RPMI8226 (cell line): ENCODE measurements around the gene EXOC2.
"Not testable (repeated sequence)": the region's sequence is repeated elsewhere in the genome, so short reads cannot be mapped to it uniquely, and the experiment has no call there.

Source experiments
- DNase-seq: peaks from one replicate; pipeline ENCODE4 v3.0.0-alpha.2; 2015

The EXOC2 gene

DNA sequence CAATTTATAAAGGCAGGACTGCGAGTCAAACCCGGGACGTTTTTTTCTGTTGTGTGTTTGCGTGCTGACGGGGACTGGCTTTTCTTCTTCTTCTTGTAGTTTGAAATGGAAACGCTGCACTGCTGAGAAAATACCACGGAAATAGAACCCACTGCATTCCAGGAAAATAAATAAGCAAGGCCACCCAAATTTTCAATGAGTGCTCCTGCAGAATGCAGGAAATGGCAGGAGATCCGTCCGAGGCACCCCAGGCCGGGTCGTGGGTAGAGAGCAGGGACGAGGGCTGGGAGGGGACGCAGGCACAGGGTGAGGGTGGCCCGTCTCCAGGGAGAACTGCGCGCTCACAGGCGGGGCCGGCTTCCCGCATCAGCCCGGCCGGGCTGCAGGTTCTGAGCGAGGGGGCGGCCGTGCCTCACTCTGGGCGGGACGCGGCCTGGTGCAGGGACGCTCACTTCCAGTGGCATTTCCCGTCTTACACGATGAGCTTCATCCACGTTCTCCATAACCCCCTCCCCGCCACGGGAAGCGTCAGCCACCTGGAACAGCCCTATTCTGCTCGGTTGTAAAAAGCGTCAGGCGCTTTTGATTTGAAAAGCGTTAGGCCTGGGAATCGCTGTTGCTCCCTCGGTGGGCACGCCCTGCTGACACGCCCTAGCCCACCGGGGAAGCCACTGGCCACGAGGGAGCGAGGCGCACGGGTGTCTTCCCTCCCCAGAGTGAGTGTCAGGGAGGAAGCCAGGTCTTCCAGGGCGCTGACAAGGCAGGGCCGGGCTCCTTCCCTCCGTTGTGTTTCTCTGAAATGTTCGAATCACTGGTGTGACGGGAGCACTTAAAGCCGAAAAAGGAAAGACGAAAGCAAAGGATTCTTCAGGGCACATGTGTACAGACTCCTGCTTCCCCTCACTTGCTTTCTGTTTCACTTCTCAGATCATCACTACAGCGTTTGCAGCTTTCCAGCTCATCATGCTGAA lies 17.9 kb upstream of the EXOC2 start:
- peak; percentile 88 for DNase-seq

DNA sequence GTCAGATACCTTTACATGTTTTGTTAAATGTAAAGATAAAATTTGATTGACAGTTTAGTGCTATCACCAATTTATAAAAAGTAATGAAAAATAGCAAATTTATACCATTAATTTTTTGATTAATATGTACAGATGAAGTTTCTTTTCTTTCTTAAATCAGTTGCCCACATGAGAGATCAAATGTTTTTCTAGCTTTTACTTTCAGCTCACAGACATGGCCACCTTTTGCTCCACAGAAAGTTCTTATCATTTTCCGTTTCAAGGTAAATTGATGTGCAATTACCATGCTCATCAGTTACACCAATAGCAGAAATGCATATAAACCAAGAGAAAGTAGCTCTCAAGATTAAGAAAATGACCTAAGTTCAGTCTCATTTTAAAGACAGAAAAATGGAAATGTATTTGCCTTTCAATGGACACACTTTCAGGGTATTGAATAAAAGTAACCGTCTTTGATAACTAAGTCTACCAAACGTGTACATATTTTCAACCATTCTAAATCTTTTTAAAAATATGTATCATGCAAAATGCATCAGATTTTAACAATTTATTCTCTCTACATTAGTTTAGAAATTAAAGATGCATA lies 16.6 kb upstream of the EXOC2 start:
- DNase-seq = no peak

DNA sequence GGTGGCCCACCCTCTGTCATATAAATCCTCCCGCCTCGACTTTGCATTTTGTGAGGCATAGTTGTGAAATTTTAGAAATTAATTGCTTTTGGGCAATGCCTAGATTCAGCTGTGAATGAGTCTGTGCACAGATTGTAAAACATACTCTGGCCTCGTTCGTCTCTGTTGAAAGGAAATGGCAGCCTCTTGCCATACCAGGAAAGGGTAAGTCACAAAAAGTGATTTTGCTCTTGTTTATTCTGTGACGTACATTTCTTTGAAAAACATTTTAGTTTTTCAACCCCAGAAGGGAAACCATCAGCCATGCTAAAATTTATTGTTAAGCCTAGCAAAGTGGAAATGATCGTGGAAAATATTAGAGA lies 15.3 kb upstream of the EXOC2 start:
- no peak for DNase-seq

DNA sequence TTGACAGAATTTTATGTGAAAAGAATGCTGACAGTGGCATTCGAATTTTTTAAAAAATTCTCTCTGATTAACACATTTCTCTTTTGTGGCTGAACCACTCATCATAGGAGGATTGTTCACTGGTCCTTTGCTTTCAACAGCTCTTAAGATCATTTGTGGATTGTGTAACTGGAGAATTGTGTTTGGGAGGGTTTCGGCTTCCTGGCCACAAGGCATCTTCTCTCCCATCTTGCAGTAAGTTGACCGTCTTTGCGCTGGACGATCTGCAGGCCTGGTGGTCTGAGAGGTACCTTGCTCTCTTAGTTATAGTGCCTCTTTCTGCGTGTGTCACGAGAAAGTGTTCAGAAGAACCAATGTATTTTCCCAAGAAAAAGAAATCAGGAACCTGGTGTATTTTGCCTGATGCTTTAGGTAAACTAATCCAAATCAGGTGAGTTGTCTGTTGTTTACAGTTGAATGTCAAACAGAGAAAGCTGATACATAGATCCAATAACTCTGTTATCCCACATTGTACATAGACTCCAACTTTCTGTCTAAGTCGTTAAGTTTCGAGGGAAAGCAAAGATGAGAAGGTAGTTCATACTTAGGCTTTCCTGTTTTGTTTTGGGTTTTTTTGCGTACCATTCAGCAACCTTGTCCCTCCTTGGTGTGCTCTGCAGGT lies 14.8 kb upstream of the EXOC2 start:
- no peak for DNase-seq

DNA sequence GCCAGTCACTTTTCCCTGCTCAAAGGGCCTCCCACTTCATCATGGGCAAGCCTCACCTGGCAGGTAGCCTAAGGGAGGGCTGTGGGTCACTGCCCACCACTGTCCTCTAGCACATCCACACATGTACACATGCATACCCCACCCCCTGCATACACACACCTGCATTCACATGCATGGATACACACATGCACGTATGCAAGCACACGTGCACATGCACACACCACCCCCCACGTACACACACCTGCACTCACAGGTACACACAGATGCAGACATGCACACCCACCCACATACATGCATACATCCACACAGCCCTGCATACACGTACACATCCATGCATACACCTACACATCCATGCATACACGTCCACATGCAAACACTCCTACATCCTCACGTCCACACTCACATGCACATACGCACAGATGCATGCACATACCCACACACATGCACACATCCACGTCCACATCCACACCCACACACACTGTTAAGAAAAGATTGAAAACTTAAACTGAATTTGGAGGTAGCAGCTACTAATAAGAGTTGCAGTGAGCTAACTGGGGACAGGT lies 14.0 kb upstream of the EXOC2 start:
- DNase-seq = no peak

DNA sequence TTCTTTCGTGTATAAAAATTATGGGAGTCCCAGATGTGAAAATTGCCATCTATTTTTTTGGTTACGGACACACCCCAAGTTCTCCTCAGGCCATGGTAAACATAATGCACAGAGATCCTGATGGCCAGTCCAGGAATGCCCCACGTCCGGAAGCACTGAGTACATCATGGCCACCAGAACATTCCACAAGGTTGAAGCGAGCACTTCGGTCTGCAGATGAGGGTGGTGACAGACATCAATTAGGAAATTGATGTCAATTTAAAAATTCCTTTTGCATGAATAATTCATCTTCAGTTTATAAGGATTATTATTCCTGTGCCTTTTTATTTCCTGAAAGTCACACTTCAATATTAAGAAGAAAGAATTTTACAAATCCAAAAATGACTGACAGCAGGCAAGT lies 13.2 kb upstream of the EXOC2 start:
- DNase-seq = no peak

DNA sequence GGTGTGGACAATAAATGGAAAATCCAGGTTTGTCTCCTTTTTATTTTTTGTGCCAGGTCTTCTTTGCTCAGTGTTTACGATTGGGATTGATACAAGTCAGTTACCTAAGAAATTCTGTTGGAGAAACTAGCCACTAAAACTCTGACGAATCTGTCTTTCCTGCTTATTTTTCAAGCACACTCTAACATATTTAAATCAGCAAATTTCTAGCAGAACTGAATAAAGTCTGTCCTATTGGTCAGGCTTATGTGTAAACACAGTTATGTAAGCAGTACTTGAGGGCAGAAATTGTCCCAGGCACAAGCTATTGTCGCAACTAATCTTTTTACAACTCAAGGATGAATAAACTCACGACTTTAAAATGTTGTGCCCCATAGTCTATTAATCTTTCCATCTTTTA lies 12.1 kb upstream of the EXOC2 start:
- no peak for DNase-seq

DNA sequence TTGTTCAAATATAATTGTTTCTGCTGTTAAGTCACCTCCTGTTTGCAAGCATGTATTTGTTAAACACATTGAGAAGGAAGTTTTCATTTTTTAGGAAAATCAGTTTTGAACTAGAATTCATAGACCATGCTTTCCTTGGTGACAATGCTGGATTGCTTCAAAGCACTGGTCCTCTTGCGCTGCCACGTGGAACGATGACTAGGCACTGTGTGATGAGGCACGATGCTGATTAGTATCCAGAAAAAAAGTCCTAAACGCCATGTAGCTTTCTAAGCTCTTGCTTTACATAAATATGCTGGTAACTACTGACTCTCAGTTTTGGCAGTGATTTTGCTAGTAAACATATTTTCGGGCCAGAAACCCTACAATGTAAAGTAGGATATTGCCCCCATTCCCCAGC lies 11.1 kb upstream of the EXOC2 start:
- no peak for DNase-seq

DNA sequence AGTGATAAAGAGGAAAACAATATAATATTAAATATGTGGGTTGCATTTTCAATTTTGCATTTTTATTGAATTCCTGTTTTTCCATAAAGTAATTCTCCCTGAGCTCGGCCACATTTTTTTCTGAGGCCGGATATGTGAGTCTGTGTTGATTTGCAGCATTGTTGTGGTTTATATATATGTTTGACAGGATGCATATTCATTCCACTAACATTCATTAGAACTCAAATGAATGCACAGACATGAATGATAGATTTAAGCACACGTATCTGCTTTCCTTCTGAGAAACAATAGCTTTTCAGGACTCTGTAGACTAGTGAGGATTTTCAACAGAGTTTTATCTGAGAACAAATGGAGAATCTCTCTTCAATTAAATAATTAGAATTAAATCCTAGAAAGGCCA lies 10.6 kb upstream of the EXOC2 start:
- DNase-seq = no peak

DNA sequence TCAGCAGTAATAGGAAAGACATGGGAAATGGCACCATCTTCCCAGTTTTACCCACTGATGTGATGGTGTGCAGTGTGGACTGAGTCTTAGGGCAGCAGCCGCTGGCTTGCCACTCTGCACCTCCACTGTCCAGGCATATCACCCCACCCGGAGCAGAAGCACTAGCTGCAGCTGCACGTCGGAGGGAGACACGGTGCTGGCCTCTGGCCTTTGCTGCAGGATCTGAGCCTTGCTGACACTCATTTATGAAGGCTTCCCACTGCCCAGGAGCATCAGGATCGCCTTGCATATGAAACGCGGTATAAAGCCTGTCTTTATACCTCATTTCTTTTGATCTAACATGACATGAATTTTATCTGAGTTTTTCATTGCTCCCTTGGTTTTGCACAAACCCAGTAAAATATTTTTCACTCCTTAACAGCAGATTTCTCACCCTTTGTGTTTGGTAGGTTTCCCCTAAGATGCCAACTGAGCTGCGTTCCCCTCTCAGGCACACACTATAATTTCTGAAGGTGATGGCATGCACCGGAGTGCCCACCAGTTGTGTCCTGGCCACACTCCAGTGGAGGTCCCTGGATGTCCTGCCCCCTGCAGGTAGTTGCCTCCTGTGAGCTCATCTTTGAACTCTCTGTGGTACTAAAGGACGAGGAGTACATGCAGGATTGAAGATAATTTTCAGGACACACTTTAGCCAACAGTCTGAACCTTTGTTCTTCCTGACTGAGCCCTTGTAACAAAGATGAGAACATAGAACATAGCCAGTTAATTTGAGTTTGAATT lies 9.0 kb upstream of the EXOC2 start:
- DNase-seq = no peak

DNA sequence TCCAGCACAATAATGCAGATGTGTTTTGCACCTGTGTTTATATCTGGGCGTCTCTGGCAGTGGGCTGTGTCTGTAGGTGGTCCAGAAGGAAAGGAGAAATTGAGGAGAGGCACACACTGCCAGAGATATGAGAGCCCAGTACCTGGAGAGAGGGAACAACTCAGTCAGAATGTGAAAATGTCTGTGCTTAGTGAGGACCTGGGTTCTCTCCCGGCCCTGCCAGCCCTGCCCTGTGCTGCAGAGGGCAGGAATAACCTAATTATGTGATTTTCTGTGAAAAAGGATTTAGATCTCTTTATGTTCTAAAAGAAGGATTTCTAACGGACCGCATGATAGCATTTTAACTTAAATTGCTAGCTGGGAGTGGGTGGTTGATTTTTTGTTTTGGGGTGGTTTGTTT lies 8.3 kb upstream of the EXOC2 start:
- DNase-seq = no peak

DNA sequence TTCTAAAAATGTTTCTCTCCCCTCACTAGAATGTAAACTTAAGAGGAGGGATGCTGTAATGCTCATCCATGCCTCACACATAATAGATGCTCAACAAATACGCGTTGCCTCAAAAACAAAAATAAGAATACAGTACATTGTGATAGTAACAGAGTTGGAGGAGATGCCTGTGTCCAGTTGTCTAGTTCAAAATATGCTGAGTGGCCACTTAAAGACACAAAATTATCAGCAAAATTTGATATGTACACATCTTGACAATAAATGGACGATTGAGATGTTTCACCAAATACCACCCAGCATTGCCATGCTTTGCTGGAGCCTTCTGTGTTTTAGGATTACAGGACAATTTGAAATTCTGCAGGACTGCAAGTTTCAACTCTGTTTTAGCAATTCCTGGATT lies 7.6 kb upstream of the EXOC2 start:
- DNase-seq = no peak

DNA sequence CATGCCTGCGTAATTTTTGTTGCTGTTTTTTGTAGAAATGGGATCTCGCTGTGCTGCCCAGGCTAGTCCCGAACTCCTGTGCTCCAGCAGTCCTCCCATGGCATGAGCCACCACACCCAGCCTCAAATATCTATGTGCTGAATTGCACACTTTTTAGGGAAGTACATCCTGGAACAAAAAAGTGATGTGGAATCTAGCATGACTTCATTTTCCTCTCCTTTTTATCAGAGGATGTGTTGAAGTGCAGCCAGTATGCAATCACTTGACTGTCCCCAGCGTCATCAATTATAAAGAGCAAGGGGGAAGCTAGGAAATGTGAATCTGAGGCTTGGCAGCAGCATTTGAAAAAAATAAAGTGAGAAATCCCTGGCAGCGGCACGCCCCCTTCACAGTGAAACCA lies 6.4 kb upstream of the EXOC2 start:
- no peak for DNase-seq

DNA sequence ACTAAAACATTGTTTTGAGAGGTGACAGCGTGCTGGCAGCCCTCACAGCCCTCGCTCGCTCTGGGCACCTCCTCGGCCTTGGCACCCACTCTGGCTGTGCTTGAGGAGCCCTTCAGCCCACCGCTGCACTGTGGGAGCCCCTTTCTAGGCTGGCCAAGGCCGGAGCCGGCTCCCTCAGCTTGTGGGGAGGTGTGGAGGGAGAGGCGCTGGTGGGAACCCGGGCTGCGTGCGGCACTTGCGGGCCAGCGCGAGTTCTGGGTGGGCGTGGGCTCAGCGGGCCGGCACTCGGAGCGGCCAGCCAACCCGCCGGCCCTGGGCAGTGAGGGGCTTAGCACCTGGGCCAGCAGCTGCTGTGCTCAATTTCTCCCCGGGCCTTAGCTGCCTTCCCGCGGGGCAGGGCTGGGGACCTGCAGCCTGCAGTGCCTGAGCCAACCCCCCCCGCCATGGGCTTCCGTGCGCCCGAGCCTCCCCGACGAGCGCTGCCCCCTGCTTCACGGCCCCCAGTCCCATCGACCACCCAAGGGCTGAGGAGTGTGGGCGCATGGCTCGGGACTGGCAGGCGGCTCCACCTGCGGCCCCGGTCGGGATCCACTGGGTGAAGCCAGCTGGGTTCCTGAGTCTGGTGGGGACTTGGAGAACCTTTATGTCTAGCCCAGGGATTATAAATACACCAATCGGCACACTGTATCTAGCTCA lies 1.6 kb upstream of the EXOC2 start:
- not testable (repeated sequence) for DNase-seq

DNA sequence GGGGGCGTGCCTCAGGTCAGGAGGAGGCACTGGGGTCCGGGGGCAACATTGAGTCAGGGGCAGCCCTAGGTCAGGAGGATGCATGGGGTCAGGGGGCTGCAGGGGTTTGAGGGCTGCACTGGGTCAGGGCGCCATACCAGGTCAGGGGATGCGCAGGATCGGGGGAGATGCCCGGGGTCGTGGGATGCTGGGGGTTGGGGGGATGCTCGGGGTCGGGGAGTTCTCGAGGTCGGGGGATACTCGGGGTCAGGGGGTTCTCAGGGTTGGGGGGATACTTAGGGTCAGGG lies 727 bp upstream of the EXOC2 start:
- no peak for DNase-seq

DNA sequence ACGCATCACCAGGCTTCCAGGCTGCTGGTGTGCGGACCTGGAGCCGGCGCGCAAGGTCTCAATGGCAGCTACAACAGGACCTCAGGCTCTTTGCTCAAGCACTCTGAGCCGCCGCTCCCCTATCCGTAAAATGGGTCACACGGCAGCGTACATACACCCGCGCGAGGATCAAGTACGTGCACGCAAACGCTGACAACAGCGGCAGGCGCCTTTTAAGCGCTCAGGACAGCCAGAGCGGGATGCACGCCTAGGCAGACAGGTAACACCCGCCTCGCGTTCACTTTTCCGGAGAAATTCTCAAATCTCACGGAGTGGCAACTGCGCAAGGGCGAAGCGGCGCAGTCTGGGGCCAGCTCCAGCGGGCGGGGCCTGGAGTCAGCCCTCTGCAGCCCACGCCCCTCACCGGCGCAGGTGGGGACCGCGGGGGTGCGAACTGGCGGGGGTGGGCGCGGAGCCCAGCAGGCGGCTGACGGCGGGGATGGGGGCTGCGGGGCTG lies 535 bp downstream of the EXOC2 start:
- DNase-seq = peak; percentile 90

DNA sequence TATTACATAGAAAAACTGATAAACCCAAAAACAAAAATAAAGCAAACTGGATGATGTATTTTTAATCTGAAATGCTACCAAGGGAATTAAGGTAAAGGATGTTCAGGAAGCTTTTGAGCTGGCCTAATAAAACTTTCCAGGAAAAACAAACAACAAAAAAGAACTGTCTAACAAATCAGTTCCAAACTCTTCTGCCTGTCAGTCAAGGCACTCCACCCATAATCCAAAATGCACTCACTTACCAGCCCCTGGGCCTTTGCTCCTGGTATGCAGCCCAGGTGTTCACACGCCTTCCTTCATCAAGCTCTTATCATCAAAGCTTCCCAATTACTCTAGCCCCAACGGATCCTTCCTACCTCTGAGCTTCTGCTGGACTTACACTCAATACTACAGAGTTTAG lies 3.7 kb downstream of the EXOC2 start:
- DNase-seq = no peak

DNA sequence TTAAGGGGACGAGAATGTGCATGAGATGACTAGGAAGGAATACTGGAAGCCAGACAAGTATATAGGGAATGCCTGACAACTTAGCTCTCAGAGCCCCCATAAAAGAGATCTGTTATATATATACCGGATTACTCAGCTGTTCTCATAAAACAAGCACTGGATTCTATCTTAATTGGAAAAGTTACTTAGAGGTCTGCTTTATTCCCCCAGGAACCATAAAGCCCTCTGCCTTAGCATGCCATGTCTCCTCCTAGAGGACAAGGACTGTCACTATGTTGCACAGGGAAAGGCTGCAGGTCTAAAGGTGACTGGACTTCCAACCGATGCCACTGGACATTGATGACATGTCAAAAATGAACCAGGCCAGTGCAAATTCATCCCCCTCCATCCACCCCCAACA lies 6.4 kb downstream of the EXOC2 start:
- no peak for DNase-seq

DNA sequence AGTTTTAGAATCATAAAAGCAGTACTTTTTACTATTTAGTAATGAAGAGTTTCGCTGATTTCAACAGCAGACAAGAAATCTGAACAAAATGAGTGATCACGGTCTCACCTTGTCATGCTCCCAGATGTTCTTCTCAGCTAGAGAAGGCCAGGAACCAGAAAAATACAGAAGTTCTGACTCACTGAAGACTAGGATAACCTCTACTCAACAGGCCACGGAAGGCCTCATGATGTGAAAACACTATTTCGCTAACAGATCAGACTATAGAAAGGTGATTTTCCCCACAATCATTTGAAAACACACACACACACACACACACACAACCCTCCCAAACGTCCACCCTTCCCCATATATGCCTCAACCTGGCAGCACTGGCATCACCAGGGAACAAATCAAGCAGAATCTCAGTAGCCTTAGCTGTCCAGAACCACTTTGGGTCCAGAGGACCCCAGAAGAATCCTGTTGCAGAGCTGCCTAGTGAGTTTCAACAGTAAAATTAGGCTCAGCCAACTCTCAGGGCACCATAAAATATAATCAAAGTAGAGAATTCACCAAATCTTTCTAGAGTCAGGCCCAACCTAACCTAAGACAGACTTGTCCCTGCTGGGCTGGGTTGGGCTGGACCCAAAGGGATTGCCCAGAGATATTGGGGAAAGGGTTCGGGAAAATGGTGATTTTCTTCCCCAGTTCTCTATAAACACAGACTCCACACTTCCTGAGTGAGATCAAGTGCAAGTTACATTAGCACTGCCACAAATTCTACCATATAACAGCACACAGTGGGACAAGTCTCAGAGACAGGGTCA lies 7.9 kb downstream of the EXOC2 start:
- DNase-seq = peak; percentile 22

DNA sequence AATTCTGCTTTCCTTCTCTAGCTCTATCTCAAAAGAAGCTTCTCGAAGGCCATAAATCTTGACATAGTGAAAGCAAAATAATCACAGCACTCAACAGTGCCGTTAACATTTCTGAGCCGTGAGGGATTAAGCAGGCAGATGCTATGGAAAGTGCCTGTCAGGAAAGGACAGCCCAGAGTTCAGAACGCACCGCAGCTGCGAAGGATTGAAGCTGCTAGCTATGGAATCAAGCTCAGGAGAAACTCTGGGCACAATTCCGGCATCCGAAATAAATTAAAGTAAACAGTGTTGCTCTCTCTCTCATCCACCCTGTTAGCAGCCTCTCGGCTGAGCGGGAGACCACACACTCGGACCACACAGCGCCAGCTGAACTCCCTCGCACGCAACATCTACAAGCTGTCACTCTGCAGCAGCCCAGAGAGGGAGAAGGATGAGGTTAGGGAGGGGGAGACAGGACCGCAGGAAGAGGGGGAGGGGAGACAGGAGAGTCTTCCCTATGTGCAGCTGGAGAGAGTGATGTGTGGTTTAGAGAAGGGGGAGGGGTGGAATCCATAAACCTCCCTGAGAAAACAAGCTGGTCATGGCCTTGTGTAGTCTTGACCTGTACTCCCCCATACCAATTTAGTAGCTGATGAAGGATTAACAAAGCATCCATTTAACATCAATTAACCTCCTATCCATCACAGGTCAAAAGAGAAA lies 9.0 kb downstream of the EXOC2 start:
- no peak for DNase-seq
